LNCAP (cell line): ENCODE measurements around the gene LRRN1.

Experiments used
- CTCF ChIP-seq: fragments of 450-650 bp; IDR thresholded peaks from 2 replicates; pipeline ENCODE4 v1.5.1; 2017; ENCODE audit warnings: mild to moderate bottlenecking

Gene LRRN1

GRCh38 chr3:3772920-3773319 is 26.3 kb upstream of the LRRN1 start:
- TF ChIP-seq CTCF = no peak

GRCh38 chr3:3776607-3777006 is 22.6 kb upstream of the LRRN1 start:
- TF ChIP-seq CTCF = no peak

- no peak for TF ChIP-seq CTCF
These were observed 21.0 kb upstream of the LRRN1 start for GRCh38 chr3:3778216-3778615.

GRCh38 chr3:3778641-3779270 is 20.5 kb upstream of the LRRN1 start:
- TF ChIP-seq CTCF = no peak

- no peak for TF ChIP-seq CTCF
These were observed 16.8 kb upstream of the LRRN1 start for GRCh38 chr3:3782457-3782856.

DNA sequence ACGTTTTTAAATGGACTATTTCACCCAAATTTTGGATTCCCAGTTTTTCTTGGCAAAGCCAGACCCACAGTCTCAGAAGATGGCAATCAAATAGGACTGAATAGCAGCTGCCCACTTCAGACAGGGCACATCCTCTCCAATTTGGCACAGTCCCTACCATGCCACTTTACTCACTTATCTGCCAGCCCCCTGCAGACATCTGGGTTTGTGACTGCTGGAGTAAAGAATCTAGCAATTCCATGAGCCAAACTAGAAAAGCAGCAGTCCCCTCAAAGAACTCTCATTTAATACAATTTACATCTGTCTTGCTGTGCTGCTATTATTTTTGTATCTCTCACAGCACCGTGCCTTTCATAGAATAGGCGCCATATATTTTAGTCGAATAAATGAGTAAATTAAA is 16.0 kb upstream of the LRRN1 start:
- no peak for TF ChIP-seq CTCF

DNA sequence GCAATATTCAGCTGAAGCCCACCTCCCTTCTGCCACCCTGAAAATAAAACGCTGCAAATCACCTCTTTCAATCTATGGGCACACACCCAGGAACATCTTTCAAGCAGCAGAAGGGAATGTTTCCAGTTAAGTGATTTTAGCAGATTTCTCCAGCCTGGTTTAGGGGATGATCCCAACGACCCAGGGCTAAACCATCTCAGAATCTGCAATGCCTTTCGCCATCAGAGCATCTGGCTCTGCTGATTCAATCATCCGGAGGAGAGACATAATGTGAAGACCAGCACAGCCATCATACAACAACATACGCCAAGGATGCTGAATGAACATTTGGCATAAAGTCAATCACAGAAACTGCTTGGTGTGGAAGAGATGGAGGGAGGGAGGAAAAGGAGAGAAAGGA is 15.5 kb upstream of the LRRN1 start:
- TF ChIP-seq CTCF = no peak

DNA sequence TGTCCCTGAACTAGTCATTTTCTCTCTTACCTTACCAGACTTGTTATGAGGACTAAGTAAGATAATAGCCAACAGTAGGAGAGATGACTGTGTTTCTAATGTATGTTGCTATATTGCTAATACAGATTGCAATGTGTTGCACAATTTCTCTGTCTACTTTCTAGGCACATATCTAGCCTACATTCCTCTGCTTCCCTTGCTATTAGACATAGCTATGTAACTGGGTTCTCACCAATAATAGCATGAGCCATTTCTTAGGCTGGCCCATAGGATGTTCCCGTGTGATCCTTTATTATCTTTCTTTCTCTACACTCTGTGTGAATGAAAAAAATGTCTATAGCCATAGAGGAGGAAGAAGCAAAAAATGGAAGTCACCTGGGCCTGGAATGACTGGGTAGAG is 6.8 kb upstream of the LRRN1 start:
- TF ChIP-seq CTCF = no peak
